HG03064 (cell line): ENCODE measurements around the gene DCDC2C.

Experiments
- ATAC-seq: cut with Tn5 transposase; IDR thresholded peaks from one replicate; pipeline ENCODE4 v1.9.1; 2021; ENCODE audit warnings: low read depth; ENCODE audit not compliant: unreplicated experiment

Gene DCDC2C

DNA sequence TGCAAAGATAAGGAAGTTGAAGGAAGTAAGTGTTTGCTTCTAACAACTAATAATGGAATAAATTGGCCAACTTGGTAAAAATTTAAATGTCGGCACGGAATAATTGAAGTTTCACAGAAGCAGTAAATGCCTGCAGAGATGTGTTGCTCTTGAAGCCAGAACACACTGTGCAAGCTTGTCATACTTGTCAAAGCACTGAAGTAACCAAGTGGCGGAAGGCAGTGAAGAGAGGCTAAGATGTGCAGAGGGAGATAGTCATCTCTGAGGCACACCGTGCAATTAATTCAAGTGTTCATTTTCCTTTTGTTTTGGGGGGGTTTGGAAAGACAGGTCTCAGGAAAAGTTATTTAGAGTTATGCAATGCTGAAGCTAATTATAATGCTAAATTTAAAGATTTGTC is 5.2 kb downstream of the DCDC2C start:
- ATAC-seq: no peak

DNA sequence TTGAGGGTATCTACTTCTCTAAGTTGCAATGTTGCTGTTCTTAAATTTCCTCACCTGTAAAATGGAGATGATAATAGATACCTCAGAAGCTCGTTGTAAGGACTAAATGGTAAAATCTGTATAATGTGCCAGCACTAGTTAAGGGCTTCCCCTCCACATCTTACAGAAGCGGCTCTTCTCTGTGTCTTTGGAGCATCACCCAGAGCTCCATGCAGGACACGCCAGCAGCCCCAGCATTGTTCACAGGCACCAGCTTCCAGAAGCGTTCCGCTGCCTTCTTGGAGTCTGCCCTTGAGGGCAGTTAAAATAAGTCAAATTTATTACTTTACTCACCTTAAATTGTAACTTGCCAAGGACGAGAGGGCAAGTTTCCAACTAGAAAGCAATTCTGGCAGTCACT is 5.8 kb downstream of the DCDC2C start:
- ATAC-seq: no peak

- ATAC-seq: no peak
Measured at GRCh38 chr2:3712424-3712823, 9.0 kb downstream of the DCDC2C start.

- no peak for ATAC-seq
Measured at GRCh38 chr2:3712831-3713503, 9.6 kb downstream of the DCDC2C start.

GRCh38 chr2:3718679-3719078 is 15.3 kb downstream of the DCDC2C start:
- no peak for ATAC-seq

- no peak for ATAC-seq
Measured at GRCh38 chr2:3725002-3725401, 21.6 kb downstream of the DCDC2C start.

DNA sequence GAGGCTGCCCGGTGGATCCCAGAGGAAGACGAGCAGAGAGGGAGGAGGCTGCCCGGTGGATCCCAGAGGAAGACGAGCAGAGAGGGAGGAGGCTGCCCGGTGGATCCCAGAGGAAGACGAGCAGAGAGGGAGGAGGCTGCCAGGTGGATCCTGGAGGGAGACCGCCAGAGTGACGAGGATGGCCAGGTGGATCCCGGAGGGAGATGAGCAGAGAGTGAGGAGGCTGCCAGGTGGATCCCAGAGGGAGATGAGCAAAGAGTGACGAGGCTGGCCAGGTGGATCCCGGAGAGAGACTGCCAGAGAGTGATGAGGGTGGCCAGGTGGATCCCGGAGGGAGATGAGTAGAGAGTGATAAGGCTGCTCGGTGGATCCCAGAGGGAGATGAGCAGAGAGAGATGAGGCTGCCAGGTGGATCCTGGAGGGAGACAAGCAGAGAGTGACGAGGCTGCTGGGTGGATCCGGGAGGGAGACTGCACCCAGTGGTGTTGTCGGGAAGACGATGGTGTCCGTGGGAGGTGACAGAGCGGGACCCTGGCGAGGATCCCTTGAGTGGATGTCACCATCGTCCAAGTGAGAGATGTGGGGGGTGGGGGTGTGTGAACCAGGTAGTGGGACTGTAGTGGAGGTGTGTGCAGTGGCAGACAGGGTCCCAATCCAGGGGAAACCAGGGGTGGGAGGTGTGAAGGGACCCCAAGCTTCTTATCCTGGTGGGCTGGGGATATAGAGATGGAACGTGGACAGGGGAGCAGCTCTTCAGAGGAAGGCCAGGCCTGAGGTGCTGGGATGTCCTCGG is 22.3 kb downstream of the DCDC2C start:
- no peak for ATAC-seq

DNA sequence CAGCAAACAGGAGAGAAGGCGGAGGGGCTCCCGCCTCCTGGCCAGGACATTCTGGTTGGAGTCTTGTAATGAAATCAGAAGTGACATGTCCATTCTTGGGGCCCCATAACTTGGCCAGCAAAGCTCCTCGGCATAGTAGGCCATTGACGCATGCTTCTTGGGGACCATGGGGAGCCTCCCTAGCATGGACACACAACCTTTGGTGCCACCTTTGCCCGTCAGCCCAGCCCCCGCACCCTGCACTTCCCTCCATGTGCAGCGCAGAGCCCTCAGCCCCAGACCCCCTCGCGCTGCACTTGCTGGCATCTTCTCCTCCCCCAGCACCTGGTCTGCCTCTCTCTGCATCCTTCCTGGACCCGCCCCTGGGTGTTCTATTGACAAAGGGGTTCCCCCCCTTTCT is 23.1 kb downstream of the DCDC2C start:
- no peak for ATAC-seq

DNA sequence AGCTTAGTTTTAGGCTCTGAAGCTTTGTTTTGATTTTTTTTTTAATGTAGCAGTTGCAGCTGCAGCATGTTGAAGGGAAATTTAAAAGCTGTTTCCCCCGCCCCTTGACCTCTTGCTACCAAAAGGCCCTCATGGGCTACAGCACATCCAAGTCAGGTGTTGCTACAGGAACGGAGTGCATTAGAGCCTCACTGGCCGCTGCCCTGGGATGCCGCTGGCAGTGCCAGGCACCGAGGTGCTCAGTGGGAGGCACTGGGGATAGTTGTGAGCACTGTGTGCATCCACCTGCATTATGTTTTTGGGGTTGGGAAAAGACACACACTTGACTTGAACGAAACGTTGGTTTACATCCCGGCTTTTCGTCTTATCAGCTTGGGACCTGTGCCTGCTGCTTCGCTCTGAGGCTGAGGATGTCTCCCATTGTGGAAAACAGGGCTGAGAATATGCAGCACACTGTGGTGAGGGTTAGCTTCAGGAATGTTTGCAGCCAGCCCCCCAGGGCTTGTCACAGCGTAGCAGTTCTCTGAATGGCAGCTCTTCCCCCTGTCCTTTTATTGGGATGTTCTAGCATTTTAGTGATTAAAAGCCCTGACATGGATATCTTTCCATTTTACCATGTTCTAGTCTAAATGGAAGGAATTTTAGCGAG is 24.1 kb downstream of the DCDC2C start:
- no peak for ATAC-seq

GRCh38 chr2:3728104-3729054 is 25.0 kb downstream of the DCDC2C start:
- no peak for ATAC-seq

DNA sequence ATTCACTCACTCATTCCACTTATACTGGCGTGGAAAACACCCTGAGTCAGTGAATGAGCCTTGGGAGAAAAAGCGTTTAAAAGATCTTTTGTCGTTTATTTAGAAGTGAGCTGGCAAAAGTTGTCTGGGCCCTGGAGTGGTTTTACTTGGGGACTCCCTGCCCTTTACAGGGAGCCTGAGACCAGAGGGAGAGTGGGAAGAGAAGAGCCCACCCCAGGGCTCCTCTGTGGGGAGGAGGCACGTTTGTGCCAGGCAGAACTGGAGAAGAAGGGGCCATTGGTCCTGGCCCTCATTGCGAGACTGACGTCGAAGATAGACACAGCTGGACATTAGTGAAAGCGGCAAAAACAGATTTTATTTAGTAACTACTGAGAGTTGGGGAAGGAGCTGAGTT is 25.7 kb downstream of the DCDC2C start:
- ATAC-seq: no peak

GRCh38 chr2:3729786-3730185 is 26.4 kb downstream of the DCDC2C start:
- no peak for ATAC-seq

DNA sequence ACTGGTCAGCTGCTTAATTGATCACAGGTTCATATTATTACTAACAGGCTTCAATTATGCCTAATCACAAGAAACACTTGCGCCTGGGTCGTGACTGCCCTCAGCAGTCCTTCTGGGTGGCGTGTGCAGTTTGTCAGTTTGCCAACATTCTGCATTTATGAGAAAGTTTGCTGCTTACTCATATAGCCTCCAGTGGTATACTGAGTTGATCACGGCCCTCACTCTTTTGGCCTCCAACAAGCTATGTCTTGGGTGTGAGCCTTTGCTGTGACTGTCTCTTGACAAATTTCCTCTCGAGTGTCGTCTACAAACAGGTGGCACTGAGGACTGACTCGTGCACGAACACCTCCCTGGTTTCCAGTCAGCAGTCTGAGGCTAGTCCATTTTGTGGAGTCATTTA is 27.3 kb downstream of the DCDC2C start:
- ATAC-seq: no peak

GRCh38 chr2:3731829-3732228 is 28.5 kb downstream of the DCDC2C start:
- ATAC-seq: no peak

DNA sequence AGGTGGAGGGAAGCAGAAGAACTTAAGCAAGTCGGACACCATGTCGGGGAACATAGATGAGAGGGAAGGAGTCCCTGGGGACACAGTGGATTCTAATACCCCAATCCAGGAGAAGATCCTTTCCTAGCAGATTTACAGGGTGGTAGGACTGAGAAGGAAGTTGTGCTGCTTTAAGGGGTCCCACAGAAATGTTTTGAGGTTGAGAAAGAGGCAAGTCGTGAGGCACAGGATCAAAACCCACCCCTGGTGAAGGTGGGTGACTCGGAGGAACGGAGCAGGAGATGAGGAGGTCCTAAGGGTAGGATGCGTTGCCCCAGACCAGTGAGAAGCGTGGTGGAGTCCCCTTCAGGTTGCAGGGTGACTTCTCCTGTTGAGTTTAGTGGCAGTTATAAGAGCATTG is 32.7 kb downstream of the DCDC2C start:
- ATAC-seq: no peak

DNA sequence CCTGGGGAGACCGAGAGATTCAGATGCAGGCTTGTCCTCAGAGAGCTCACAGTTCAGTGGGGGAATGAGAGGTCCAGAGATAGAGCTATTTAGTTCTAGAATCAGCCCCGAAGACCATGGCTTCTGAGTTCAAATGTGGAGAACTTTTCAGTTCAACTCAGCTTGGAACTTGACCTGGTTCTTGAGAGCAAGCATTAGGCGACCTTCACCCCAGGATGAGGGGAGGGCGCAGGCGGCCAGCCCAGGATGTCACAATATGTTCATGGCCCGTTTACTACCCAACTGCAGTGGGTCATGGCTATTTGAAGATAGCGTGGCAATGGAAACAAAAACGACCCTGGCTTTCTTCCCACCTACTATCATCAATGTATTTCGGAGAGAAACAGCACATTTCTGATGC is 33.8 kb downstream of the DCDC2C start:
- no peak for ATAC-seq

DNA sequence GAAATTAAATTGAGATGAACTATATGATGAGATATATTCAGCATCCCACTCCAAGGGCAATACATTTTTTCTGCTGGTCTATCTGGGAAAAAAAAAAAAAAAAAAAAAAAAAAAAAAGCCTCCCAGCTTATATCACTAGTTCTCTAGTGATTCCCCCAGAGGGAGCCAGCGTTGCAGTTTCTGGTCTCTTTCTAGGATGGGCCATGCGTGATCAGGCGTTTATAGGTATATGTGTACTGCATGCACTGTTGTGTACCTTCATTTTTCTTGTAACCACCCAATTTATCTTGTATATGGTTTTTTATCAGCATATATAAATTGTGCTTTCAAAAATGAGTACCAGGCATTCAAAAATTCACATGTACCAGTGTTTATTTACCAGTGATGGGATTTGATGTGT is 35.1 kb downstream of the DCDC2C start:
- no peak for ATAC-seq

DNA sequence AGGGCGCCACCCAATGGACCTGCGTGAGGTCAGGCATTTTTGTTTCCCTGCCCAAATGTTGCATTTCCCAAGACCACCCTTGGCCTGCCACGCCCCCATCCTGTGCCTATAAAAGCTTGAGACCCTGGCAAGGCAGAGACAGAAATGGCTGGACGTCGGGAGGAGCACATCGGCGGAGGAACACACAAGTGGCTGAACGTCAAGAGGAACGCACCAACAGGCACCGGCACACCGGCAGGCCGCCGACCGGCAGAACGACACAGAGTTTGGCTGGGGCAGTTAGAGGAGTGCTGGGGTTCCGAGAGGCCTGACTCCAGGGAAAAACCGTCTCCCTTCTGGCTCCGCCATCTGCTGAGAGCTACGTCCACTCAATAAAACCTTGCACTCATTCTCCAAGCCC is 35.9 kb downstream of the DCDC2C start:
- no peak for ATAC-seq

DNA sequence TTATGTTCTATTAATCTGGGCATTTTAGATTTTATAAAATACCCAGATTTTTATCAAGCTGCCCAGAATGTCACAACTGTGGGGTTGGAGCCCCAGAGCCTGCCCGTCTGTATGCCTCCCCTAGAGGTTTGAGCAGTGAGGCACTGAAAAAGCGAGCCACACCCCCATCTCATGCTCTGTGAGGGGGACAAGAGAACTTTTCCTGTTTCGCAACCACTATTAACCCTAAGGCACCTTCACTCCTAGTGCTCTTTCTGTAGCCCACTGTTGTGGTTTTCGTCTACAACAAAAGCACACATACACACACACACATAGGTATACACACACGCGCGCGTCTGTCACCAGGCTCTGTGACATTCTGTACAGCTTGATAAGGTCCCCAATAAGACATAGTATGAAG is 38.0 kb downstream of the DCDC2C start:
- no peak for ATAC-seq

DNA sequence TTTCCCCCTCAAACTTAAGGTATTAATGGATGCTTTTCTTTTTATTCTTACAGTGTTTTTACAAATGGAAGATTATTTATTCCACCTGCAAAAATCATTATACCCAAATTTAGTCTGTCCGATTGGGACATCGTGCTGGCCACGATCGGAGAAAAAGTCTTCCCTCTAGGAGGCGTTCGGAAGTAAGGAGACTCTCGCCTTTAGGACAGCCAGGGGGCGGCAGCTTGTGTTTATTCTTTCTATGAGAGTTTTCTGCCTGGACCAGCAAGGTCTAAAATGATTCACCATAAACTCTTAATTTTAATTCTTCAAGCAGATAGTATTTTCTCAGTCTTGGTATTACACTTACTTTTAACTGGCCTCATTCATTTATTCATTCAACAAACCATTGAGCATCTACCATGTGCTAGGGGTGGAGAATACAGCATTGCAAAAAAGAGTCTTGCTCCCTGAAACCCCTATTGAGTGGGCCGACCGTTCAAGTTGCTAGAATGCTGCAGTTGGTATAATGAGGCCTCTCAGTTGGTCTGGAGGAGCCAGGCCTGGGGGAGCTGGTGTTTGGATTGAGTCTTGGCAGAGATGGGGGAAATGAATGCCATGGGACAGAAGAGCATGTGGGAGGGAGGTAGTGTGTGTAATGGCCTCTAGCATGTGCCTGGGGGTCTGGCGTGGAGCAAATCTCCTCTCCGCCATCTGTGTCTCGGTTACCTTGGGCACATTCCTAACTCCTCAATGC is 38.7 kb downstream of the DCDC2C start:
- no peak for ATAC-seq
